Ureter (tissue), 1 donor: ENCODE results near the gene GGCX. TPM values are rescaled to one million over a fixed set of nuclear protein-coding genes. Genes with fewer than 3 reads are reported as not detected.
A peak's percentile ranks its signal among the peaks of the same experiment; 100 is the strongest.
"Not testable (repeated sequence)": the region's sequence is repeated elsewhere in the genome, so short reads cannot be mapped to it uniquely, and the experiment has no call there.

ENCODE experiments used
- DNase-seq: peaks from one replicate; pipeline ENCODE4 v3.0.0-alpha.2; 2020; ENCODE audit warnings: low spot score
- total RNA-seq: library from RNA; stranded (reverse); gene quantifications from one replicate; pipeline ENCODE4 v1.2.4, GENCODE V29; 2023
- donor health status: DM: yes; HTN: yes; CAD: no.

Gene GGCX
- total RNA-seq = 48.9 TPM

GRCh38 chr2:85561280-85562212 is at the start of gene GGCX:
TSS of gene GGCX (minus strand) at chr2:85561493. CDS start at chr2:85561428, 65 bp downstream.
- peak; percentile 96 for DNase-seq

DNA sequence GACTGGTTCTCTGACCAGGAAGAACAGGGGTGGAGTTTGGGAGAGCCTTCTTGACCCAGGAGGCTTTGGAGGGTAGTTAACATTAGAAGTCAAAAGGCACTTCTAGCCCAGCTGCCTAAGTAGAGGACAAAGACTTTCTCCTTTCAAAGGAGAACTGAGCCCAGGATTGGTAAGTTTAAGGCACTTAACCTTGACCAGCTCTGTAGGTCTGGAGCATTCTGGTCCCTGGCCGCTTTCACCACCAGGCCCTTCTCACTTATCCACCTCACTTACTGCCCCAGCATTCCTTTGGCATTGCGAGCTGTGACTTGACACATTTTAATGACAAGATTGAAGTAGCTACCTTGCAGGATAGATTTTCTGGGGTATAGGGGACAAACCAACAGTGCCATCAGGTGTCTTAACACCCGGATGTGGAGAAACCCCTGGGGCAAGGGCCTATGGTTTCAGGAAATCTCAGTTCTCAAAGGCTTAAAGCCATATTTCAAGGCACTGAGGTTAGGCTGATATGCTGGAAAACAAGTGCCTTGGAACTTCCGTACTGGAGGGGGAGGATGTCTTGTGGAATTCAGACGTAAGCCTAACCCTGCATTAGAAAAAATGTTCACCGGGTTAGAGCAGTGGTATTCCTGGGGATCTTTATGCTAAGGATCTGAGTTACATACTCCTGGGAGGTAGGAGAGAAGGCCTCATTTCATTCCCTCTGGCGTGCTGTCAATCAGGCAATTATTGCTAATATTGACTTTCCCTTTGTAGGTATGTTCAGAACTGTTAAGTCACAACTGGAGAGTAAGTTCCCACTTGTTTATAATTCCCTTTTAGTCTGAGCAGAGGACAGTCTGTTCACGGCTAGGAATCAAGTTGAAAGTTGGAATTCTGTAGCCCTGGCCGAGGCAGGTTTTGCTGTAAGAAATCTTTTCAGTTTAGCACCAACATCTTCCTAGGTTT is 46.2 kb upstream of the GGCX start:
- DNase-seq = no peak

DNA sequence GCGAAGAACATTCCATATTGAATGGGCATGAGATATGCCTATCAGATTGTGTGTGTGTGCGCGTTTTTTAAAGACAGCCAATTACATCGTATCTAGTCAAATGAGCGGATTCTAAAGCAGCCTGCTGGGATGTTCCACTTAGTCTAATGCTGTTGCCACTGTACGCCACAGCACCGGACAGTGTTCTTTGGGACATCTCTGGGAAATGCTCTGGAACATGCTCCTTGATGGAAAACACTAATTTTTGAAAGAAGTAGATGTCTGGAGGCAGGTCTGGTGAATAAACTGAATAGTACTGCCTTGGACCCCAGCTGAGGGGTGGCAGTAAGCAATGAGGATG is 44.8 kb upstream of the GGCX start:
- no peak for DNase-seq

DNA sequence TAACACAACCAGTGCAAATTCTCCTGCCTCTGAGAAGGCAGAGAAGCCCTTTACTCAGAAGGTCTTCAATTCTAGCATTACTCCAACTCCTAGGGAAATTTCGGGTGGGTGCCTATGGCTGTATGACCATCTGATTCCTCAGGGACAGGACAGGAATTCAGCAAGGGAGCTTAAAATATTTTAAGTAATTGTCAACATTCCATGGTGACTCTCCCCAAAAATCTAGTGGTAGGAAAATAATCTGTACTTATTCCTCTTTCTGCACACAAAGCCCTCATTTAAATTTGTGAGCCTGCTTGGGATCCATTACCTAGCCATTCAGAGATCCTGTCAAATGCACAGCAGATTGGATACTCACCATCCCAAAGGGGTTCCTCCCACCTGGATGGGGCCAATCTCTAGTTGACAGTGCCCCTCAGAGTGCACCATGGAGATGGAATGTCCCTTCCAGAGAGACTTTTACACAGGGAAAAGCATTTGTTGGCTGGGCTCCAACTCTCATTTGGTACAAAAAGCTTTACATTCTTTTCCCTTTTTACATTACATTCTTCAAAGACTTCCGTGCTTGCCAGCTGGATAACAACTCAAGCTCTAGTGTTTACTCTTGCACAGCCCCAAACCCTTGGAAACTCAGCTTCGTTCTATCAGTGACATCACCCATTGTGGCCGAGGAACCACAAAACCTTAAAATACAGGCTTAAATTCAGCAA is 44.3 kb upstream of the GGCX start:
- DNase-seq = no peak

- no peak for DNase-seq
Measured at GRCh38 chr2:85604568-85605339, 43.5 kb upstream of the GGCX start.

DNA sequence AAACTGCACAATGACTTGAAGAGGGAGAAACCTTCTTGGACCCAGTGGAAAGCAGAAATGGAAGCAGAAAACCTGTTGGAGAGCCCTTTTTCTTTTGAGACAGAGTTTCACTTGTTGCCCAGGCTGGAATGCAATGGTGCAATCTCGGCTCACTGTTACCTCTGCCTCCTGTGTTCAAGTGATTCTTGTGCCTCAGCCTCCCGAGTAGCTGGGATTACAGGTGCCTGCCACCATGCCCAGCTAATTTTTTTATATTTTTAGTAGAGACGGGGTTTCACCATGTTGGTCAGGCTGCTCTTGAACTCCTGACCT is 42.8 kb upstream of the GGCX start:
- not testable (repeated sequence) for DNase-seq

DNA sequence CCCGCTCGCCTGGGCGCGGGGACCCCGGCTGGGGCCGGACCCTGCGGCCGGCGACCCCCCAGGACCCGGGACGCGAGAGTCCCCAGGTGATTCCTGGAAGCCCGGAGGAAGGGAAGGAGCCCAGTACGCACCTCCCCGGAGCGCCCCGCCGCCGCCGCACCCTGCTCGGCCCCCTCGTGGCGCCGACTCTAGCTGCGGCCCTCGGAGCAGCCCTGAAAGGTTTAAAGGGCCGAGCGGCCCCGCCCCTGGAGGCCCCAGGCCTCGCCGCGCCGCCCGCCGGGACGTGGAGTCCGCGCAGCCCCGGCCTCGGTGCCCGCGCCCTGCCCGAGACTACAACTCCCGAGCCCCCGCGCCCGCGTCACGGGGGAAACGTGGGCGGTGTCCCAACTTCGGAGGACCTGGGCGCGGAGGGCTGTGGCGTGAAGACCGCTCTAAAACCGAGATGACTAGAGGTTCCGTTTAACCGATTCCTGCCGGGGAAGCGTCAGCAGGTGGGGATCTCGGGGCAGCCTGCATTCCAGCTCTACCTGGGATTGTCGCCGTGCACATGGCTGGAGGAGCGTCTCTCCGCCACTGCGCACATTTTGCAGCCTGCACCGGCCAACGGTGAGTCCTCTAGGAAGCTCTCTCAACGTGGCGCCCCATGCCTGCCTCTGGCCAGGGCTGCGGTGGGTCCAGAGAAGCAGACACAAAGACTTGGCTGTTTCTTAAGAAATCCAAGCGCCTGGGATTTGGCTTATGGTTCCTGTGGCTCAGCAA is 41.4 kb upstream of the GGCX start, which contains the start of gene TMEM150A:
TMEM150A (minus strand) TSS at position 223 of the 759 bp plus-strand sequence. CDS start 750 bp downstream, outside the sequence.
- peak; percentile 94 for DNase-seq

DNA sequence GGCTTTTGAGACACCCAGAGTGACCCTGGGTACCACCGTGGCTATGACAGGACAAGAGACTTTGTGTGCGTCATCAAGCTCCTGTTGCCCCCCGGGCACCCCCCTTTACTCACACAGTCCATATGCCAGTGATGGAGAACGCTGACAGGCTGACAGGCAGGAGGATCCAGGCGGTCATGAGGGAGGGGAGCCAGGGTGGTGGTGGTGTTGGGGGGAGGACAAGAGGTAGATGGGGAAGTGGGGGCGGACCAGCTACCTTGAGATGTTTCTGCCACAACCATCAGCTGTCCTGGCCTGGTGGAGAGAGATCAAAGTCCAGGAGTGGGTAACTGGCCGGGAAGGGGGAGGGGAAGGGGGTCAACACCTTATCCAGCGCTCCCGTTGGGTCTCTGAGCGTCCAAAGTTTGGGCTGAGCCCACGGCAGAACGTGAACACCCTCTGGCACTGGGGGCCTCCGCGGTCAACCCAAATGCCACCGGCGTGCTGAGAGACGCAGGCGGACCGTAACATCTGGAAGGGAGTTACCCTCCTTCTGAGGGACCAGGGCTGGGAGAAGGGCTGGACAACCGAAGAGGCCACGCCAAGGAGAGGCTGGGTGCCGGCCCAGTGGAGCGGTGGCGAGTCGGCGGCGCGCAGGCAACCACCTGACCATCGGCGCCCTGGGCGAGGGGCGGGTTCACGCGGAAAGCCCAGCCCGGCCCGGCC is 40.6 kb upstream of the GGCX start:
- DNase-seq = peak; percentile 67

GRCh38 chr2:85600951-85601770 is 39.9 kb upstream of the GGCX start:
- no peak for DNase-seq

DNA sequence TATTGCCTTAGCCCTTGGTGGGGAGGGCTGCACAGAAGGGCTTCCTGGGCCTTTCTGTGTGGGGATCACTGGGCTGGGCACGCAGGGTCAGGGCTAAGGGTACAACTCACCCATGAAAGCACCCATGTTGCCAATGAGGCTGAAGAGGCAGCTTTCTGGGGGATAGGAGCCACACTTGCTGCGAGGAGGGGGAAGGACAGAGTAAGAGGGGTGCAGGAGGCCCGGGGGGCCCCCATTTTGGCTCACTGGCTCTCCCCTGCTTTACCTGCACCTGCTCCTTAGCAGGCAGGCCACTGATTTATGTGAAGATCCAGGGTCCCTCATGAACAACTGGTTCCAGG is 38.9 kb upstream of the GGCX start:
- no peak for DNase-seq

GRCh38 chr2:85599468-85600234 is 38.4 kb upstream of the GGCX start:
- DNase-seq = no peak

DNA sequence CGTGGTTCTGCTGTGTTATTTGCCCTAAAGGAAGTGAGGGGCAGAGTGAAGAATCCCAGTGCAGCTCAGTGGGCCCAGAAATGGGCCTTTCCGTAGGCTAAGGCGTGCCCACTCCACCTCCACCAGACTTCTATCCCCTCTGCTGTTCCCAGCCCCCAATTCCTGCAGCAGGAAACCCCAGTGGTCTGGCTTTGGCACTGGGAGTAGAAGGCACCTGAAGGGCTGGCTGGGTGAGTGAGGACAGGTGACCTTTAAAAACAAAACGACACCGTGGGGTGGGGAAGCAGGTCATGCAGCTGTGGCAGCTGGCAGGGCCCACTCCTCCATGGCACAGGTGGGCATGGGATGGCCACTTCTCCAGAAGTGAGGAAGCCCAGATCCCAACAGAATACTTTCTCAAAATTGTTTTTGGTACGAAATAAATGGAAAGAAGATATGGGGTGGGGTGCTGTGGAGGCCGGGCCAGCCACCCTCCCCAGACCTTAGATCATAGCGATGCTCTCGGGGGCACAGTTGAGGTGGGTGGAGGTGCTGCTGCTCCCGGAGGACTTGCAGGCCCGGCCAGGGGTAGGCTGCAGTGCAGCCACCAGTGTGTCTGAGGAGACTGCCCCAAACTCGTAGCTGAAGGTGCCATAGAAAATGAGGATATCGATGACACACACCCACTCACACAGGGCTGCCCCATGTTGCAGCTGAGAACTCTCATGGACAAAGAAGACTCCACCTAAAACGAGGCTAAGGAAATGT is 37.5 kb upstream of the GGCX start:
- no peak for DNase-seq

DNA sequence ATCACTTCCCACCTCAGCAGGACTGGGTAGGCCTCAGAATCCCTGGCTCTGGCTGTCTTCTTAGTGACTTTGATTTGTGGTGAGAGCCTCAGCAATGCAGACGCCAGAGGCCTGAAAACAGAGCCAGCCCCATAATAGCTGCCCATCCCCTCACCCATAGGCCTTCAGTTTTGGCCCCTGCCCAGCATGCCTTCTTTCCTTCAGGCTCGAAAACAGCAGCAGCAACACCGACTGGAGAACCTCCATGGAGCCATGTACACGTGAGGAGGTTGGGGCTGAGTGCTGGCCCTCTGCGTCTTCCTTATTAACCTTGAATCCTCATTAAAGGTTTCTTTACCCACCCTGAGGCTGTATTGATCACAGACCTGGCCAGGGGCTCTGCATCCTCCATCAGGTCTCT is 35.9 kb upstream of the GGCX start:
- no peak for DNase-seq

DNA sequence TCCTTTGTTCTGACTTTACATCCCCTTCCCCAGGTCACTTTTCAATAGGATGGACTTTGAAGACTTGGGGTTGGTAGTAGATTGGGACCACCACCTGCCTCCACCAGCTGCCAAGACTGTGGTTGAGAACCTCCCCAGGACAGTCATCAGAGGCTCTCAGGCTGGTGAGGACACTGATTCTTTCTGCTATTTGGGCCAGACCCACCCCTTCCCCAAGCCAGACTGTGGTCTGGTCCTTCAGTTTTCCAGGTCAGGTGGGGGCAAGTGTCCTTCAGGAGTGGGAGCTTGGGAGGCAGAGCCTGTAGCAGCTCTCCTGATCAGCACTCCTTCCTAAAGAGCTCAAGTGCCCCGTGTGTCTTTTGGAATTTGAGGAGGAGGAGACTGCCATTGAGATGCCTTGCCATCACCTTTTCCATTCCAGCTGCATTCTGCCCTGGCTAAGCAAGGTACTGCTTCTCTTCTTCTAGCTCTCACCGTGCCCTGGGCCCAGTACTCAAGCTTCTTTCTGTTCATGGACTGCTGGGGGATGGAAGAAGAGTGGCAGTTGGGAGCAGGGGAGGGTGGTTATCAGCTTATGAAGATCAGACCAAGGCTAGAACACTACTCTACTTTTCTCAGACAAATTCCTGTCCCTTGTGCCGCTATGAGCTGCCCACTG is 35.3 kb upstream of the GGCX start:
- DNase-seq = no peak

DNA sequence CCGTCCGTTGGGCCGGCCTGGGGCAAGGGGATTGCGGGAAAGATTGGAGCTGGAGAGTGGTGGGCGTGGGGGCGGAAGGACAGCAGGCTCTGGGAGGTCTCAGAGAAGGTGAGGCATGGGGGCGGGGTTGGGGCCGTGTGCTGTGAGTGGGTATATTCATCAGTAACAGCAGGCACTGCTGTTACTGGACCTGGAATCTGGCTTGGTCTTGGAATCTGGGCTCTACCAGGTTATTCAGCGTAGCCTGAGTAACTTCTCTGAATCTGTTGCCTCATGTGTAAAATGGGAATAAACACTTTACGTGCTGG is 34.7 kb upstream of the GGCX start:
- no peak for DNase-seq

- peak; percentile 98 for DNase-seq
Measured at GRCh38 chr2:85595301-85596025, 34.2 kb upstream of the GGCX start, which contains the start of gene RNF181. TSS of gene RNF181 (plus strand) at chr2:85595745. CDS start at chr2:85595764, 19 bp downstream.
